ENCODE results near the gene ASTN2.

DNA sequence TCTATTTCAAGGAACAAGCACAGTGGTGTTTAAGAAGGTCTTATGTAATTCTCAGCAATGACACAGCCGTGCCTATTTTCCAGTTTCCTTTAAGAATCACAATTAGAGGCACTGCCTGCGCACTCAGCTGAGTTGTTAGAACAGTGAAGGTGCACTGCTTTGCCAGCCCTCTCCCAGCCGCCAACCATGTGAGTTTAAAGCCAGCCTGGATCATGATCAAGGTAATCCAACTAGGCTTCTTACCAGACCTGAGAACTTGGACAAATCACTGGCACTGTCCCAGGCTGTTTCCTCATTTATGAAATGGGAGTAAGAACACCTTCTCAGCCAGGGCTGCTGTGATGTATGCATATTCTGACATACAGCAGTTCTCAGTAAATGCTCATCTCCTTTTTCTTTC lies 99.6 kb downstream of the ASTN2 start:
- TF ChIP-seq EZH2phosphoT487 (IDR thresholded peaks at IDR 0.05; ENCODE audit: insufficient read depth, low read depth) (no peak), EZH2 (IDR thresholded peaks at IDR 0.05; ENCODE audit: insufficient read depth, poor library complexity, severe bottlenecking) (no peak)

Measured in GM23248 (cell line).